Brain microvascular endothelial cell (primary cell): Measurements from ENCODE around the gene PTX4.
"Not testable (repeated sequence)": the region's sequence is repeated elsewhere in the genome, so short reads cannot be mapped to it uniquely, and the experiment has no call there.

Experiments
- DNase-seq: peaks from one replicate; pipeline ENCODE4 v3.0.0-alpha.2; 2020
- H3K27ac ChIP-seq: fragments of 250-450 bp; sonication (Bioruptor Pico); 2 replicates; pipeline ENCODE4 v1.5.1; 2020; ENCODE audit warnings: mild to moderate bottlenecking, moderate library complexity
- H3K27me3 ChIP-seq: fragments of 250-450 bp; sonication (Bioruptor Pico); replicated peaks from 2 replicates; pipeline ENCODE4 v1.5.1; 2020; ENCODE audit warnings: mild to moderate bottlenecking
- H3K36me3 ChIP-seq: fragments of 250-450 bp; sonication (Bioruptor Pico); replicated peaks from 2 replicates; pipeline ENCODE4 v1.5.1; 2020; ENCODE audit warnings: mild to moderate bottlenecking
- H3K4me3 ChIP-seq: 2 replicates; pipeline ENCODE4 v1.5.1; 2011; ENCODE audit warnings: low read depth, mild to moderate bottlenecking, control low read depth, low read length, moderate library complexity
- CTCF ChIP-seq: IDR thresholded peaks from 2 replicates; pipeline ENCODE4 v1.5.1; 2011; ENCODE audit warnings: low read depth, mild to moderate bottlenecking, moderate library complexity, low read length, control low read depth, inconsistent platforms; ENCODE audit errors: missing control alignments
- in situ Hi-C: cut with HindIII; loops from 2 replicates; pipeline ENCODE4 v1.10.0; 2017; ENCODE audit warnings: low sequenced_read_pairs, low pct_ligation_motif_present

The PTX4 gene

GRCh38 chr16:1486551-1487390, 2.0 kb downstream of the PTX4 start:
- in situ Hi-C loops = no loop called here
- DNase-seq = no peak
- no peak for TF ChIP-seq CTCF
- no peak overlapping the region for H3K4me3 ChIP-seq
- H3K27me3 ChIP-seq = no peaks in the 10 kb centered on the region
- no peak overlapping the region for H3K27ac ChIP-seq
- no peaks in the 10 kb centered on the region for H3K36me3 ChIP-seq

- no peak for DNase-seq
- Histone ChIP-seq H3K36me3 (no peaks in the 10 kb centered on the region), H3K27ac (no peak overlapping the region), H3K27me3 (no peaks in the 10 kb centered on the region), H3K4me3 (no peak overlapping the region)
- no peak for TF ChIP-seq CTCF
- in situ Hi-C loops = no loop called here
Measured at GRCh38 chr16:1485847-1486496, 2.8 kb downstream of the PTX4 start.

GRCh38 chr16:1481906-1482835, 6.6 kb downstream of the PTX4 start:
- TF ChIP-seq CTCF = no peak

GRCh38 chr16:1478937-1479336, 9.8 kb downstream of the PTX4 start:
- in situ Hi-C loops, H3K27ac ChIP-seq, H3K36me3 ChIP-seq, H3K27me3 ChIP-seq, DNase-seq, H3K4me3 ChIP-seq: not testable (repeated sequence)

More at GRCh38 chr16:1481906-1482835, 6.6 kb downstream of the PTX4 start:
- Histone ChIP-seq H3K4me3 (no peak overlapping the region), H3K27me3 (no peaks in the 10 kb centered on the region), H3K36me3 (no peaks in the 10 kb centered on the region), H3K27ac (no peak overlapping the region)
- DNase-seq = no peak
- in situ Hi-C loops = no loop called here

GRCh38 chr16:1477033-1477432, 11.7 kb downstream of the PTX4 start:
- no peak for TF ChIP-seq CTCF
- no peak overlapping the region for H3K4me3 ChIP-seq
- H3K27me3 ChIP-seq = no peaks in the 10 kb centered on the region
- in situ Hi-C loops = no loop called here
- no peaks in the 10 kb centered on the region for H3K36me3 ChIP-seq
- DNase-seq = no peak
- H3K27ac ChIP-seq = no peak overlapping the region
